ENCODE data around the gene SGMS1.

- no peak for TF ChIP-seq POLR2A (IDR thresholded peaks at IDR 0.05)
- TF ChIP-seq CTCF (IDR thresholded peaks at IDR 0.05): no peak
These were observed 217.2 kb downstream of the SGMS1 start for GRCh38 chr10:50406457-50407070.
